K562 (cell line): Measurements from ENCODE around the gene TGFBR2. TPM values are rescaled to one million over a fixed set of nuclear protein-coding genes. Genes with fewer than 3 reads are reported as not detected.

Source experiments
- ATAC-seq: fragments of 200-7000 bp; cut with Tn5 transposase; 3 replicates; pipeline ENCODE4 v1.9.1; 2020; ENCODE audit warnings: moderate library complexity
- BruUV-seq: library from RNA; stranded (reverse); fragments of 400-500 nt; replicated peaks from 2 replicates; lab custom pipeline; 2021; lab: Mats Ljungman, UMichigan
- CTCF ChIA-PET: fragments of 300-600 bp; formaldehyde crosslinking; extraction: SDS; loops from one replicate; lab custom pipeline; 2021; ENCODE audit warnings: low intra/inter-chr PET ratio; lab: Yijun Ruan, JAX
- POLR2A ChIA-PET: fragments of 300-600, 350-650 bp; sonication (Branson Sonifier 250); formaldehyde crosslinking; extraction: SDS; loops from one replicate; lab custom pipeline; 2021; ENCODE audit warnings: antibody characterized with exemption, inconsistent platforms; lab: Yijun Ruan, JAX
- DNase-seq, 4 experiments: peaks; one replicate each; pipeline versions ENCODE4 v3.0.0 to v3.0.0-alpha.2; 2011 to 2018; ENCODE audit warnings: low spot score in 3 of 4, mixed read lengths in 3 of 4; ENCODE audit errors: extremely low read depth in 1 of 4
- FAIRE-seq: peaks from 2 replicates; lab custom pipeline; 2011; peaks lifted over from hg19 to GRCh38; lab: Jason Lieb, UNC
- H2AFZ ChIP-seq: 2 replicates; pipeline ENCODE4 v1.6.0; 2011; ENCODE audit warnings: low read depth, low read length, control low read depth, inconsistent platforms
- H3K27ac ChIP-seq: fragments of 200-600 bp; 3 replicates; pipeline ENCODE4 v1.8.0; 2011; ENCODE audit warnings: low read depth, mild to moderate bottlenecking, control low read depth, inconsistent platforms, low read length, moderate library complexity, mixed read lengths; ENCODE audit errors: extremely low read depth
- H3K27me3 ChIP-seq, 2 experiments: fragments of 300-600 bp in 1 of 2; 2 replicates in 1 of 2; 3 replicates in 1 of 2; pipeline versions ENCODE4 v1.6.0 to v1.8.0; 2011; ENCODE audit warnings: inconsistent platforms in 2 of 2, low read length in 2 of 2, mild to moderate bottlenecking in 1 of 2, mixed read lengths in 1 of 2, moderate library complexity in 1 of 2; ENCODE audit not compliant: control insufficient read depth in 2 of 2, insufficient read depth in 2 of 2
- H3K36me3 ChIP-seq: fragments of 300-600 bp; 3 replicates; pipeline ENCODE4 v1.8.0; 2011; ENCODE audit warnings: mild to moderate bottlenecking, low read length, inconsistent platforms; ENCODE audit not compliant: control insufficient read depth, insufficient read depth
- H3K4me1 ChIP-seq, 2 experiments: fragments of 200-600 bp in 1 of 2; replicated peaks in 1 of 2; 2 replicates in 1 of 2; 3 replicates in 1 of 2; pipeline versions ENCODE4 v1.5.1 to v1.8.0; 2011; ENCODE audit warnings: inconsistent platforms in 2 of 2, low read length in 2 of 2, mild to moderate bottlenecking in 1 of 2, mixed read lengths in 1 of 2, moderate library complexity in 1 of 2; ENCODE audit not compliant: control insufficient read depth in 2 of 2, insufficient read depth in 2 of 2
- H3K4me2 ChIP-seq: 2 replicates; pipeline ENCODE4 v1.6.1; 2011; ENCODE audit warnings: low read length, control low read depth, inconsistent platforms, mixed read lengths; ENCODE audit not compliant: insufficient read depth
- H3K4me3 ChIP-seq: fragments of 200-600 bp; sonication (generic), shearing (Covaris generic); 2 replicates; pipeline ENCODE4 v1.5.1; 2016; ENCODE audit warnings: control low read depth, inconsistent platforms
- H3K79me2 ChIP-seq: fragments of 200-600 bp; 3 replicates; pipeline ENCODE4 v1.8.0; 2011; ENCODE audit warnings: low read length, inconsistent platforms; ENCODE audit not compliant: control insufficient read depth, insufficient read depth
- H3K9ac ChIP-seq, 2 experiments: 2 replicates each; pipeline versions ENCODE4 v1.6.0 to v1.6.1; 2011; ENCODE audit warnings: low read depth in 2 of 2, low read length in 2 of 2, control low read depth in 1 of 2, inconsistent platforms in 1 of 2, mild to moderate bottlenecking in 1 of 2, mixed read lengths in 1 of 2; ENCODE audit not compliant: insufficient read depth in 1 of 2
- H3K9me1 ChIP-seq: one replicate; pipeline ENCODE4 v1.6.0; 2011; ENCODE audit warnings: inconsistent platforms, mild to moderate bottlenecking, low read length, moderate library complexity; ENCODE audit not compliant: control insufficient read depth, insufficient read depth
- H3K9me3 ChIP-seq: replicated peaks from 2 replicates; pipeline ENCODE4 v1.5.1; 2011; ENCODE audit warnings: low read depth, low read length, inconsistent platforms; ENCODE audit not compliant: control insufficient read depth, insufficient read depth
- H4K20me1 ChIP-seq: replicated peaks from 2 replicates; pipeline ENCODE4 v1.6.1; 2011; ENCODE audit warnings: low read length, inconsistent platforms, mixed read lengths; ENCODE audit not compliant: control insufficient read depth, insufficient read depth
- HIVEP1 ChIP-seq: fragments of 250-450 bp; sonication (Bioruptor Pico); IDR thresholded peaks from 2 replicates; pipeline ENCODE4 v1.4.0; 2020; ENCODE audit warnings: mild to moderate bottlenecking
- MXI1 ChIP-seq: IDR thresholded peaks from 2 replicates; pipeline ENCODE4 v1.6.1; 2011; ENCODE audit warnings: low read depth, mild to moderate bottlenecking, improper control_type of control experiment, low read length
- NRF1 ChIP-seq, 2 experiments: fragments of 450-650 bp; IDR thresholded peaks in 1 of 2; conservative IDR thresholded peaks in 1 of 2; 2 replicates each; pipeline ENCODE4 v1.6.1; 2014; ENCODE audit warnings: mild to moderate bottlenecking in 2 of 2
- POLR2AphosphoS5 ChIP-seq: IDR thresholded peaks from 2 replicates; pipeline ENCODE4 v1.6.1; 2011; ENCODE audit warnings: mild to moderate bottlenecking, low read depth, low read length, moderate library complexity; ENCODE audit not compliant: control insufficient read depth, insufficient read depth
- RAD51 ChIP-seq: fragments of 450-650 bp; IDR thresholded peaks from 2 replicates; pipeline ENCODE4 v1.7.1; 2016; ENCODE audit warnings: low read depth, mild to moderate bottlenecking, borderline replicate concordance
- XRCC5 ChIP-seq: fragments of 200-400 bp; formaldehyde crosslinking; IDR thresholded peaks from 2 replicates; pipeline ENCODE4 v1.6.1; 2017; ENCODE audit warnings: low read depth, mild to moderate bottlenecking, low read length
- ZEB2 ChIP-seq: fragments of 450-650 bp; IDR thresholded peaks from 2 replicates; pipeline ENCODE4 v1.6.1; 2016
- ZNF668 ChIP-seq: fragments of 250-450 bp; sonication (Bioruptor Pico); IDR thresholded peaks from 2 replicates; pipeline ENCODE4 v1.8.0; 2022; ENCODE audit warnings: mild to moderate bottlenecking, inconsistent platforms
- ZNF830 ChIP-seq: fragments of 250-450 bp; sonication (Bioruptor Pico); IDR thresholded peaks from 2 replicates; pipeline ENCODE4 v1.5.0; 2021; ENCODE audit warnings: mild to moderate bottlenecking
- WGBS: fragments of 100-300 bp; shearing (Covaris generic); methylation state at CpG from one replicate; pipeline ENCODE4 v1.1.6; 2016; ENCODE audit warnings: low coverage, mixed read lengths; ENCODE audit not compliant: insufficient coverage; ENCODE audit errors: missing lambda C conversion rate; 5-methylcytosine and 5-hydroxymethylcytosine counted together
- in situ Hi-C: fragments of 300-500 bp; cut with MboI; formaldehyde crosslinking; loops from 4 replicates; pipeline ENCODE4 v1.15.0; 2018; ENCODE audit warnings: inconsistent platforms, mixed read lengths
- intact Hi-C: fragments of 100-400 bp; cut with micrococcal nuclease; formaldehyde crosslinking; loops from 2 replicates; pipeline ENCODE4 v1.14.2; 2022
- polyA plus RNA-seq, 8 experiments: library from polyadenylated mRNA; depleted of rRNA in 4 of 8; stranded (reverse) in 5 of 8; unstranded in 3 of 8; fragments of >200 nt; fragmentation: Nextera tagmentation in 2 of 8; fragmentation: Illumina TruSeq in 1 of 8; extraction: Ambion mirVana in 2 of 8; extraction: Trizol in 1 of 8; gene quantifications; 2 replicates each; pipeline versions ENCODE4 v1.2.1 to v1.2.3, GENCODE V29; 2011 to 2014; ENCODE audit warnings: inconsistent platforms in 1 of 8, missing spikeins in 1 of 8
- total RNA-seq, 7 experiments: library from RNA; depleted of rRNA in 6 of 7; stranded (reverse); fragments of >200 nt in 6 of 7; fragmentation: Illumina TruSeq in 2 of 7; extraction: Trizol in 2 of 7; gene quantifications; 2 replicates each; pipeline versions ENCODE4 v1.2.1 to v1.2.3, GENCODE V29; 2011 to 2021; ENCODE audit warnings: low replicate concordance in 1 of 7
- TF ChIP-seq, protein P1 (sequence below): fragments of 250-450 bp; sonication (Bioruptor Pico); IDR thresholded peaks from 2 replicates; pipeline ENCODE4 v1.5.0; 2021
- TF ChIP-seq, protein P2 (sequence below): fragments of 450-650 bp; IDR thresholded peaks from 2 replicates; pipeline ENCODE4 v1.6.1; 2018; ENCODE audit not compliant: partially characterized antibody

Gene TGFBR2
- total and polyA plus RNA-seq, 9 of the 15 experiments (the other 6 are each of a cell fraction or from before 2014, with no cell fraction given): 0.11 to 0.84 (median 0.24) TPM

DNA sequence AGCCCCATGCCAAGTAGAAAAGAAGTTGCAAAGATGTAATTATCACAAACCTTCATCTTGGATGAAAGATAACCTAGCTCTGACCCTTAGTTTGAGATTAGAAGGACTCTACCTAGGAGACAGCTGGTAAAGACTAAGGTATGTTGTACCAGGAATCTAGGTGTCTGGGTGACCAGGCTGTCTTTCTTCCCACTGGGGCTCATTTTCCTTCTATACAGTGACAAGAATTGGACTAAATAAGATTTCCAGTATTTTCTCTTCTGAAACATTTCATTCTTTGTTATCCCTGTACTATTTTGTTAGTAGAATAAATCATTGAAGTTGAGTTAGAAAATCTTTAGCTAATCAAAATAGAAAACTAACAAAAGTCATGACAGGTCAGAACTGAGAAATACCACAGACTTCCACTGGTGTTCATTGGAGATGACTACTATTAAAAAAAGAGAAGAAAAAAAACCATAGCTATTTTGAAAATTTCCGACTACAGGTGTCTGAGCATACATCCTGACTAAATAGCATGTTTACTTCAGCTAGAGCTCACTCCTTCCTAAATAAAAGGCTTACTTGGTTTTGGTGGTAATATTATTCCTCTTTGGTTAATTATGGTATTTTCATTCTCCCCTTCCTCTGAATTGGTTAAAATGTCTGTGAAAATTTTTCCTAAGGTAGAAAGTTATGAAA is 10.1 kb downstream of the TGFBR2 start:
- WGBS: 0% methylated on average over 1 of the region's 1 CpG
- Histone ChIP-seq H2AFZ (no peak overlapping the region), H3K27ac (no peak overlapping the region), H3K36me3 (no peaks in the 10 kb centered on the region), H3K9me1 (no peaks in the 10 kb centered on the region), H3K9me3 (no peaks in the 10 kb centered on the region; the same call in none of the 2 replicates), H3K4me2 (no peak overlapping the region), H4K20me1 (no peaks in the 10 kb centered on the region), H3K79me2 (no peaks in the 10 kb centered on the region), H3K9ac (no peak overlapping the region), H3K27me3 (no peaks in the 10 kb centered on the region), H3K4me3 (no peak overlapping the region), H3K4me1 (no peaks in the 10 kb centered on the region)
- no peak for ATAC-seq
- FAIRE-seq: no peak
- intact Hi-C loops: no loop called here
- DNase-seq: no peak
- ChIA-PET POLR2A (no interaction called here), CTCF (no interaction called here)
- in situ Hi-C loops: no loop called here
- TF ChIP-seq NRF1 (conservative IDR thresholded peaks at IDR 0.05 in 1 of 2, IDR thresholded peaks at IDR 0.05 in 1 of 2) (no peak), ZNF830 (CRISPR knock-in tag) (no peak), MXI1 (no peak), ZEB2 (no peak), ZNF668 (CRISPR knock-in tag) (no peak), POLR2AphosphoS5 (no peak), RAD51 (no peak), XRCC5 (no peak), HIVEP1 (no peak)
- TF ChIP-seq, protein P1, sequence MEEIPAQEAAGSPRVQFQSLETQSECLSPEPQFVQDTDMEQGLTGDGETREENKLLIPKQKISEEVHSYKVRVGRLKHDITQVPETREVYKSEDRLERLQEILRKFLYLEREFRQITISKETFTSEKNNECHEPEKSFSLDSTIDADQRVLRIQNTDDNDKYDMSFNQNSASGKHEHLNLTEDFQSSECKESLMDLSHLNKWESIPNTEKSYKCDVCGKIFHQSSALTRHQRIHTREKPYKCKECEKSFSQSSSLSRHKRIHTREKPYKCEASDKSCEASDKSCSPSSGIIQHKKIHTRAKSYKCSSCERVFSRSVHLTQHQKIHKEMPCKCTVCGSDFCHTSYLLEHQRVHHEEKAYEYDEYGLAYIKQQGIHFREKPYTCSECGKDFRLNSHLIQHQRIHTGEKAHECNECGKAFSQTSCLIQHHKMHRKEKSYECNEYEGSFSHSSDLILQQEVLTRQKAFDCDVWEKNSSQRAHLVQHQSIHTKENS (CRISPR knock-in tag): no peak
- TF ChIP-seq, protein P2, sequence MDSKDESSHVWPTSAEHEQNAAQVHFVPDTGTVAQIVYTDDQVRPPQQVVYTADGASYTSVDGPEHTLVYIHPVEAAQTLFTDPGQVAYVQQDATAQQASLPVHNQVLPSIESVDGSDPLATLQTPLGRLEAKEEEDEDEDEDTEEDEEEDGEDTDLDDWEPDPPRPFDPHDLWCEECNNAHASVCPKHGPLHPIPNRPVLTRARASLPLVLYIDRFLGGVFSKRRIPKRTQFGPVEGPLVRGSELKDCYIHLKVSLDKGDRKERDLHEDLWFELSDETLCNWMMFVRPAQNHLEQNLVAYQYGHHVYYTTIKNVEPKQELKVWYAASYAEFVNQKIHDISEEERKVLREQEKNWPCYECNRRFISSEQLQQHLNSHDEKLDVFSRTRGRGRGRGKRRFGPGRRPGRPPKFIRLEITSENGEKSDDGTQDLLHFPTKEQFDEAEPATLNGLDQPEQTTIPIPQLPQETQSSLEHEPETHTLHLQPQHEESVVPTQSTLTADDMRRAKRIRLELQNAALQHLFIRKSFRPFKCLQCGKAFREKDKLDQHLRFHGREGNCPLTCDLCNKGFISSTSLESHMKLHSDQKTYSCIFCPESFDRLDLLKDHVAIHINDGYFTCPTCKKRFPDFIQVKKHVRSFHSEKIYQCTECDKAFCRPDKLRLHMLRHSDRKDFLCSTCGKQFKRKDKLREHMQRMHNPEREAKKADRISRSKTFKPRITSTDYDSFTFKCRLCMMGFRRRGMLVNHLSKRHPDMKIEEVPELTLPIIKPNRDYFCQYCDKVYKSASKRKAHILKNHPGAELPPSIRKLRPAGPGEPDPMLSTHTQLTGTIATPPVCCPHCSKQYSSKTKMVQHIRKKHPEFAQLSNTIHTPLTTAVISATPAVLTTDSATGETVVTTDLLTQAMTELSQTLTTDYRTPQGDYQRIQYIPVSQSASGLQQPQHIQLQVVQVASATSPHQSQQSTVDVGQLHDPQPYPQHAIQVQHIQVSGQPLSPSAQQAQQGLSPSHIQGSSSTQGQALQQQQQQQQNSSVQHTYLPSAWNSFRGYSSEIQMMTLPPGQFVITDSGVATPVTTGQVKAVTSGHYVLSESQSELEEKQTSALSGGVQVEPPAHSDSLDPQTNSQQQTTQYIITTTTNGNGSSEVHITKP: no peak
- no TSS peak for BruUV-seq
